Upper lobe of left lung (tissue), 4 donors: ENCODE data around the gene ZNF581.

ENCODE experiments used
- POLR2A ChIP-seq, 4 donors: fragments of 450-650 bp; IDR thresholded peaks; one replicate each; pipeline ENCODE4 v1.5.1; 2016 to 2017; ENCODE audit warnings: antibody characterized with exemption in 4 of 4, mild to moderate bottlenecking in 2 of 4
- POLR2AphosphoS5 ChIP-seq, 2 donors: sonication (generic); formaldehyde crosslinking; IDR thresholded peaks; one replicate each; pipeline ENCODE4 v1.5.1; 2017; ENCODE audit warnings: antibody characterized with exemption in 2 of 2
- TF ChIP-seq, protein P1 (sequence below), 6 experiments: fragments of 450-650 bp in 4 of 6; fragments of 200-600 bp in 2 of 6; sonication (generic) in 2 of 6; IDR thresholded peaks; one replicate each; pipeline ENCODE4 v1.5.1; 2016 to 2019; ENCODE audit warnings: antibody characterized with exemption in 6 of 6

DNA sequence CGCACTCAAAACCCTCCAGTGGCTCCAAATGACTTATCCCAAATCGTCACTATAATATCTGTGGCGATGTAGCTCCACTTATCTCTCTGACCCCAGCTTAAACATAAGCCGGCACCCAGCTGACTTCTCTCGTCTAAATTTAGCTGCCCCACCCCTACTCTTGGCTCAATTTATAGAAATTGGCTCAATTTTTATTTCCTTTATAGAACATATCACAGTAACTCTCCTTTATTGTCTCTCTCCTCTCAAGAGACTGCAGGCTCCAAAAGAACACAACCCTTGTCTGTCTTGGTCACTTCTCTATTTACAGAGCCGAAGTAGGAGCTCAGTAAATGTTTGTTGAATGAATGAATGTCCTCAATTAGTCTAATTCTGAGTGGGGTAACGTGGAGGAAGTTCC lies 19.9 kb upstream of the ZNF581 start:
- no peak for TF ChIP-seq POLR2A (IDR thresholded peaks at IDR 0.05)
- TF ChIP-seq, protein P1, sequence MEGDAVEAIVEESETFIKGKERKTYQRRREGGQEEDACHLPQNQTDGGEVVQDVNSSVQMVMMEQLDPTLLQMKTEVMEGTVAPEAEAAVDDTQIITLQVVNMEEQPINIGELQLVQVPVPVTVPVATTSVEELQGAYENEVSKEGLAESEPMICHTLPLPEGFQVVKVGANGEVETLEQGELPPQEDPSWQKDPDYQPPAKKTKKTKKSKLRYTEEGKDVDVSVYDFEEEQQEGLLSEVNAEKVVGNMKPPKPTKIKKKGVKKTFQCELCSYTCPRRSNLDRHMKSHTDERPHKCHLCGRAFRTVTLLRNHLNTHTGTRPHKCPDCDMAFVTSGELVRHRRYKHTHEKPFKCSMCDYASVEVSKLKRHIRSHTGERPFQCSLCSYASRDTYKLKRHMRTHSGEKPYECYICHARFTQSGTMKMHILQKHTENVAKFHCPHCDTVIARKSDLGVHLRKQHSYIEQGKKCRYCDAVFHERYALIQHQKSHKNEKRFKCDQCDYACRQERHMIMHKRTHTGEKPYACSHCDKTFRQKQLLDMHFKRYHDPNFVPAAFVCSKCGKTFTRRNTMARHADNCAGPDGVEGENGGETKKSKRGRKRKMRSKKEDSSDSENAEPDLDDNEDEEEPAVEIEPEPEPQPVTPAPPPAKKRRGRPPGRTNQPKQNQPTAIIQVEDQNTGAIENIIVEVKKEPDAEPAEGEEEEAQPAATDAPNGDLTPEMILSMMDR (IDR thresholded peaks at IDR 0.05), result no peak
- no peak for TF ChIP-seq POLR2AphosphoS5 (IDR thresholded peaks at IDR 0.05)
